D721Med (cell line): Measurements from ENCODE around the gene ZHX3.

Source experiments
- DNase-seq: peaks from one replicate; pipeline ENCODE4 v3.0.0; 2011; ENCODE audit warnings: low spot score; ENCODE audit not compliant: insufficient read length
- FAIRE-seq: peaks from 2 replicates; lab custom pipeline; 2011; peaks lifted over from hg19 to GRCh38; lab: Jason Lieb, UNC
- CTCF ChIP-seq: IDR thresholded peaks from 2 replicates; pipeline ENCODE4 v1.5.1; 2012; ENCODE audit warnings: mild to moderate bottlenecking, control low read depth; ENCODE audit not compliant: insufficient read depth; ENCODE audit errors: missing control alignments

Gene ZHX3

GRCh38 chr20:41169162-41169690 lies 148.3 kb downstream of the ZHX3 start:
- TF ChIP-seq CTCF = no peak
- DNase-seq (no peak), FAIRE-seq (no peak)

GRCh38 chr20:41168281-41169161 lies 149.0 kb downstream of the ZHX3 start:
- DNase-seq (no peak), FAIRE-seq (no peak)
- no peak for TF ChIP-seq CTCF

- no peak for DNase-seq
- no peak for FAIRE-seq
- TF ChIP-seq CTCF = no peak
Observed at GRCh38 chr20:41167481-41168253, 149.9 kb downstream of the ZHX3 start.

- FAIRE-seq (no peak), DNase-seq (no peak)
- TF ChIP-seq CTCF = no peak
Observed at GRCh38 chr20:41167118-41167470, 150.4 kb downstream of the ZHX3 start.

- FAIRE-seq = no peak
- TF ChIP-seq CTCF = no peak
- DNase-seq = no peak
Observed at GRCh38 chr20:41166201-41167117, 151.1 kb downstream of the ZHX3 start.

- TF ChIP-seq CTCF = no peak
- DNase-seq (no peak), FAIRE-seq (no peak)
Observed at GRCh38 chr20:41165001-41165882, 152.3 kb downstream of the ZHX3 start.
